A549 (cell line): ENCODE data around the gene CDHR4.

Source experiments
- BHLHE40 ChIP-seq: IDR thresholded peaks from 2 replicates; pipeline ENCODE4 v1.6.1; 2012; ENCODE audit warnings: low read depth, low read length, inconsistent platforms
- CEBPB ChIP-seq, 2 experiments: fragments of >200 bp in 1 of 2; sonication (Bioruptor Twin) in 1 of 2; formaldehyde crosslinking in 1 of 2; IDR thresholded peaks; 2 replicates each; pipeline ENCODE4 v1.6.1; 2012 to 2016
- JUN ChIP-seq, 2 experiments: fragments of >200 bp; sonication (Bioruptor Twin); formaldehyde crosslinking; IDR thresholded peaks; 2 replicates in 1 of 2; 3 replicates in 1 of 2; pipeline ENCODE4 v1.6.1; 2016 to 2017
- JUNB ChIP-seq: fragments of >200 bp; sonication (Bioruptor Twin); formaldehyde crosslinking; IDR thresholded peaks from 2 replicates; pipeline ENCODE4 v1.6.1; 2016
- TF ChIP-seq, protein P1 (sequence below): IDR thresholded peaks from 2 replicates; pipeline ENCODE4 v1.6.1; 2012
- TF ChIP-seq, protein P2 (sequence below): fragments of >200 bp; sonication (Bioruptor Twin); formaldehyde crosslinking; IDR thresholded peaks from 3 replicates; pipeline ENCODE4 v1.5.1; 2016

DNA sequence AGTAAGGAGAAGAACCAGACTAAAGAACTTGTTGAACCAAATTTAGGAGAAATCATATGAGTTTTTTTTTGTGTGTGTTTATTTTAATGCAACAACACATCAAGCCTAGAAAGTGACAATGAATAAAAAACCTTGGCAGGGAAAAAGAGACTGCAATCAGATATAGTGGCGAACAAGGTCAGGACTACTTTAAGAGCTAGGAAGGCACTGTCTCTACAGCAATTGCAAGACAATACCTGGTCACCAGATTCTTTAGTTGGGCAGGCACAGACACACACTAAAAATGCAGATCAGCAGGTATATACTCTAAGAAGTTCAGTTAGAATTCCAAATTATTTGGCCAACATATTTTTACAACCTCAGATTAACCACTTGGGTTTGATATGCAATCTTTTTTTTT lies 45.1 kb downstream of the CDHR4 start:
- TF ChIP-seq JUN (IDR thresholded peaks at IDR 0.05) (no peak), CEBPB (IDR thresholded peaks at IDR 0.05) (no peak), BHLHE40 (no peak), JUNB (no peak)
- TF ChIP-seq, protein P1, sequence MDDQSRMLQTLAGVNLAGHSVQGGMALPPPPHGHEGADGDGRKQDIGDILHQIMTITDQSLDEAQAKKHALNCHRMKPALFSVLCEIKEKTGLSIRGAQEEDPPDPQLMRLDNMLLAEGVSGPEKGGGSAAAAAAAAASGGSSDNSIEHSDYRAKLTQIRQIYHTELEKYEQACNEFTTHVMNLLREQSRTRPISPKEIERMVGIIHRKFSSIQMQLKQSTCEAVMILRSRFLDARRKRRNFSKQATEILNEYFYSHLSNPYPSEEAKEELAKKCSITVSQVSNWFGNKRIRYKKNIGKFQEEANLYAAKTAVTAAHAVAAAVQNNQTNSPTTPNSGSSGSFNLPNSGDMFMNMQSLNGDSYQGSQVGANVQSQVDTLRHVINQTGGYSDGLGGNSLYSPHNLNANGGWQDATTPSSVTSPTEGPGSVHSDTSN, result no peak
- TF ChIP-seq, protein P2, sequence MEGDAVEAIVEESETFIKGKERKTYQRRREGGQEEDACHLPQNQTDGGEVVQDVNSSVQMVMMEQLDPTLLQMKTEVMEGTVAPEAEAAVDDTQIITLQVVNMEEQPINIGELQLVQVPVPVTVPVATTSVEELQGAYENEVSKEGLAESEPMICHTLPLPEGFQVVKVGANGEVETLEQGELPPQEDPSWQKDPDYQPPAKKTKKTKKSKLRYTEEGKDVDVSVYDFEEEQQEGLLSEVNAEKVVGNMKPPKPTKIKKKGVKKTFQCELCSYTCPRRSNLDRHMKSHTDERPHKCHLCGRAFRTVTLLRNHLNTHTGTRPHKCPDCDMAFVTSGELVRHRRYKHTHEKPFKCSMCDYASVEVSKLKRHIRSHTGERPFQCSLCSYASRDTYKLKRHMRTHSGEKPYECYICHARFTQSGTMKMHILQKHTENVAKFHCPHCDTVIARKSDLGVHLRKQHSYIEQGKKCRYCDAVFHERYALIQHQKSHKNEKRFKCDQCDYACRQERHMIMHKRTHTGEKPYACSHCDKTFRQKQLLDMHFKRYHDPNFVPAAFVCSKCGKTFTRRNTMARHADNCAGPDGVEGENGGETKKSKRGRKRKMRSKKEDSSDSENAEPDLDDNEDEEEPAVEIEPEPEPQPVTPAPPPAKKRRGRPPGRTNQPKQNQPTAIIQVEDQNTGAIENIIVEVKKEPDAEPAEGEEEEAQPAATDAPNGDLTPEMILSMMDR, result no peak
